Esophagus muscularis mucosa (tissue), 4 donors: ENCODE results near the gene FAM98A.

ENCODE experiments used
- EP300 ChIP-seq: sonication (generic); formaldehyde crosslinking; IDR thresholded peaks from one replicate; pipeline ENCODE4 v1.6.1; 2017; ENCODE audit warnings: antibody characterized with exemption
- POLR2A ChIP-seq: fragments of 450-650 bp; IDR thresholded peaks from one replicate; pipeline ENCODE4 v1.6.1; 2017; ENCODE audit warnings: antibody characterized with exemption, moderate library complexity, mild to moderate bottlenecking, low read depth
- POLR2AphosphoS5 ChIP-seq, 2 donors: sonication (generic); formaldehyde crosslinking; IDR thresholded peaks; one replicate each; pipeline ENCODE4 v1.6.1; 2017; ENCODE audit warnings: antibody characterized with exemption in 2 of 2
- TF ChIP-seq, protein P1 (sequence below), 3 experiments: fragments of 200-600 bp in 2 of 3; fragments of 450-650 bp in 1 of 3; sonication (generic) in 2 of 3; IDR thresholded peaks; one replicate each; pipeline ENCODE4 v1.5.1; 2017 to 2019; ENCODE audit warnings: antibody characterized with exemption in 3 of 3, mild to moderate bottlenecking in 2 of 3, moderate library complexity in 1 of 3

- no peak for TF ChIP-seq POLR2A
- TF ChIP-seq, protein P1, sequence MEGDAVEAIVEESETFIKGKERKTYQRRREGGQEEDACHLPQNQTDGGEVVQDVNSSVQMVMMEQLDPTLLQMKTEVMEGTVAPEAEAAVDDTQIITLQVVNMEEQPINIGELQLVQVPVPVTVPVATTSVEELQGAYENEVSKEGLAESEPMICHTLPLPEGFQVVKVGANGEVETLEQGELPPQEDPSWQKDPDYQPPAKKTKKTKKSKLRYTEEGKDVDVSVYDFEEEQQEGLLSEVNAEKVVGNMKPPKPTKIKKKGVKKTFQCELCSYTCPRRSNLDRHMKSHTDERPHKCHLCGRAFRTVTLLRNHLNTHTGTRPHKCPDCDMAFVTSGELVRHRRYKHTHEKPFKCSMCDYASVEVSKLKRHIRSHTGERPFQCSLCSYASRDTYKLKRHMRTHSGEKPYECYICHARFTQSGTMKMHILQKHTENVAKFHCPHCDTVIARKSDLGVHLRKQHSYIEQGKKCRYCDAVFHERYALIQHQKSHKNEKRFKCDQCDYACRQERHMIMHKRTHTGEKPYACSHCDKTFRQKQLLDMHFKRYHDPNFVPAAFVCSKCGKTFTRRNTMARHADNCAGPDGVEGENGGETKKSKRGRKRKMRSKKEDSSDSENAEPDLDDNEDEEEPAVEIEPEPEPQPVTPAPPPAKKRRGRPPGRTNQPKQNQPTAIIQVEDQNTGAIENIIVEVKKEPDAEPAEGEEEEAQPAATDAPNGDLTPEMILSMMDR (IDR thresholded peaks at IDR 0.05), result no peak
- no peak for TF ChIP-seq POLR2AphosphoS5 (IDR thresholded peaks at IDR 0.05)
- no peak for TF ChIP-seq EP300
Observed at GRCh38 chr2:33588232-33588631, 10.9 kb downstream of the FAM98A start.
